ENCODE measurements around the gene CDH23. TPM values are rescaled to one million over a fixed set of nuclear protein-coding genes. Genes with fewer than 3 reads are reported as not detected.

Gene CDH23
- total and polyA plus RNA-seq, 10 donors = 2.0 to 19.9 (median 11.0) TPM

- 83 to 91% (median 85%) methylated on average over 8 of the region's 8 CpGs for WGBS, 5 donors
These were observed 8.0 kb upstream of the CDH23 start for GRCh38 chr10:71388583-71389310.

GRCh38 chr10:71389768-71390460 lies 6.8 kb upstream of the CDH23 start:
- no peak for TF ChIP-seq CTCF (IDR thresholded peaks at IDR 0.05 in 8 of 11, conservative IDR thresholded peaks at IDR 0.05 in 3 of 11)
- TF ChIP-seq POLR2AphosphoS5 (IDR thresholded peaks at IDR 0.05) = no peak
- TF ChIP-seq POLR2A (IDR thresholded peaks at IDR 0.05) = no peak
- intact Hi-C loops (cut with DNase I; ENCODE audit: low total_unique reads) = loop anchor here (10.0 kb wide), 3 partner anchors 315 to 505 kb away; no protein-coding TSS in a partner anchor
- Histone ChIP-seq H3K4me1 (no peaks in the 10 kb centered on the region), H3K4me3 (no peak overlapping the region), H3K9me3 (no peaks in the 10 kb centered on the region), H3K36me3 (no peaks in the 10 kb centered on the region), H3K27me3 (replicated peaks in 1 of 7) (peaks cover 0 to 46% (median 0%) of the 10 kb centered on the region in 7 donors), H3K27ac (no peak overlapping the region)
- no peak for DNase-seq
- 82 to 87% (median 84%) methylated on average over 14 of the region's 14 CpGs for WGBS, 5 donors

More at GRCh38 chr10:71388583-71389310, 8.0 kb upstream of the CDH23 start:
- Histone ChIP-seq H3K4me3 (no peak overlapping the region), H3K36me3 (no peaks in the 10 kb centered on the region), H3K9me3 (no peaks in the 10 kb centered on the region), H3K27ac (no peak overlapping the region), H3K27me3 (replicated peaks in 1 of 7) (peaks cover 0 to 42% (median 0%) of the 10 kb centered on the region in 7 donors), H3K4me1 (peaks cover 0 to 8% (median 5%) of the 10 kb centered on the region in 6 donors)
- TF ChIP-seq CTCF (IDR thresholded peaks at IDR 0.05 in 8 of 11, conservative IDR thresholded peaks at IDR 0.05 in 3 of 11) (no peak), POLR2AphosphoS5 (IDR thresholded peaks at IDR 0.05) (no peak), POLR2A (IDR thresholded peaks at IDR 0.05) (no peak)
- intact Hi-C loops (cut with DNase I; ENCODE audit: low total_unique reads) = loop anchor here (10.0 kb wide), 2 partner anchors 426 to 506 kb away; no protein-coding TSS in a partner anchor
- no peak for DNase-seq

- intact Hi-C loops (cut with DNase I; ENCODE audit: low total_unique reads) = loop anchor here (10.0 kb wide), 1 partner anchor 314 kb away; no protein-coding TSS in a partner anchor
- no peak overlapping the region for H3K27ac ChIP-seq
- no peaks in the 10 kb centered on the region for H3K36me3 ChIP-seq
- no peaks in the 10 kb centered on the region for H3K4me1 ChIP-seq
- WGBS, 5 donors = 9 to 21% (median 15%) methylated on average over 10 of the region's 10 CpGs
- peaks cover 0 to 52% (median 0%) of the 10 kb centered on the region in 7 donors for H3K27me3 ChIP-seq (replicated peaks in 1 of 7)
- no peak overlapping the region for H3K4me3 ChIP-seq
- TF ChIP-seq POLR2A (IDR thresholded peaks at IDR 0.05) (no peak), POLR2AphosphoS5 (IDR thresholded peaks at IDR 0.05) (no peak), CTCF (IDR thresholded peaks at IDR 0.05 in 8 of 11, conservative IDR thresholded peaks at IDR 0.05 in 3 of 11) (no peak)
- DNase-seq = no peak
- no peaks in the 10 kb centered on the region for H3K9me3 ChIP-seq
These were observed 6.3 kb upstream of the CDH23 start for GRCh38 chr10:71390461-71390835.
